Panc1 (cell line): ENCODE data around the gene SUPT3H.

Experiments used
- POLR2AphosphoS5 ChIP-seq: IDR thresholded peaks from 2 replicates; pipeline ENCODE4 v1.6.1; 2012; ENCODE audit warnings: mild to moderate bottlenecking, low read depth, low read length, moderate library complexity
- REST ChIP-seq, 2 experiments: IDR thresholded peaks; 2 replicates each; pipeline ENCODE4 v1.6.1; 2011 to 2012; ENCODE audit warnings: low read depth in 2 of 2, control low read depth in 1 of 2, low read length in 1 of 2, mild to moderate bottlenecking in 1 of 2, moderate library complexity in 1 of 2; ENCODE audit not compliant: insufficient read depth in 1 of 2
- SIN3A ChIP-seq: IDR thresholded peaks from 2 replicates; pipeline ENCODE4 v1.6.1; 2012; ENCODE audit warnings: low read depth, mild to moderate bottlenecking, low read length, moderate library complexity, borderline replicate concordance; ENCODE audit not compliant: insufficient read depth
- TF ChIP-seq, protein P1 (sequence below): fragments of 450-650 bp; IDR thresholded peaks from 2 replicates; pipeline ENCODE4 v1.5.1; 2017; ENCODE audit warnings: mild to moderate bottlenecking

DNA sequence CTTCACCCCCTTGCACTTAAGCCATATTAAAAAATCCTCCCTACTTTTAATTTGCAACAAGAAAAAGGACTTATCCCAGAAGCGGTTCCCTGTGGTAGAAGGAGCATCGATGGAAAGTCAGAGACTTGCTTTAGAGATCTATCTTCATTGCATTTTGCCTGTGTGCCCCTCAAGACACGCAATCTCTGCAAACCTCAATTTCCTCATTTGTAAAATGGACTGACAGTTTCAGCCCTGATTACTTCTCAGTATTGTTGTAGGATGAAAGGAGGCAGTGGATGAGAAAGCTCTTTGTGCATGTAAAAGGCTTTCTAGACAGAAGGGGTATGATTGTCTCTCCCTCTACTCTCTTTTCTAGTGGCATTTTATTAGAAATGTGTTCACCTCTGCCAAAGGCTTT, 580.0 kb downstream of the SUPT3H start:
- TF ChIP-seq, protein P1, sequence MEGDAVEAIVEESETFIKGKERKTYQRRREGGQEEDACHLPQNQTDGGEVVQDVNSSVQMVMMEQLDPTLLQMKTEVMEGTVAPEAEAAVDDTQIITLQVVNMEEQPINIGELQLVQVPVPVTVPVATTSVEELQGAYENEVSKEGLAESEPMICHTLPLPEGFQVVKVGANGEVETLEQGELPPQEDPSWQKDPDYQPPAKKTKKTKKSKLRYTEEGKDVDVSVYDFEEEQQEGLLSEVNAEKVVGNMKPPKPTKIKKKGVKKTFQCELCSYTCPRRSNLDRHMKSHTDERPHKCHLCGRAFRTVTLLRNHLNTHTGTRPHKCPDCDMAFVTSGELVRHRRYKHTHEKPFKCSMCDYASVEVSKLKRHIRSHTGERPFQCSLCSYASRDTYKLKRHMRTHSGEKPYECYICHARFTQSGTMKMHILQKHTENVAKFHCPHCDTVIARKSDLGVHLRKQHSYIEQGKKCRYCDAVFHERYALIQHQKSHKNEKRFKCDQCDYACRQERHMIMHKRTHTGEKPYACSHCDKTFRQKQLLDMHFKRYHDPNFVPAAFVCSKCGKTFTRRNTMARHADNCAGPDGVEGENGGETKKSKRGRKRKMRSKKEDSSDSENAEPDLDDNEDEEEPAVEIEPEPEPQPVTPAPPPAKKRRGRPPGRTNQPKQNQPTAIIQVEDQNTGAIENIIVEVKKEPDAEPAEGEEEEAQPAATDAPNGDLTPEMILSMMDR = no peak
- no peak for TF ChIP-seq POLR2AphosphoS5
- no peak for TF ChIP-seq REST (IDR thresholded peaks at IDR 0.05; ENCODE audit: insufficient read depth in 1 of 2, low read depth in 2 of 2, low read length in 1 of 2)
- TF ChIP-seq SIN3A = no peak
